Peyer's patch (tissue), 4 donors: Measurements from ENCODE around the gene NCKAP5. TPM values are rescaled to one million over a fixed set of nuclear protein-coding genes. Genes with fewer than 3 reads are reported as not detected.

Source experiments
- DNase-seq, 3 donors: peaks; one replicate each; pipeline ENCODE4 v3.0.0-alpha.2; 2017 to 2019
- H3K27ac ChIP-seq, 4 donors: fragments of 200-600 bp; sonication (generic); one replicate each; pipeline ENCODE4 v1.5.1; 2016 to 2019
- H3K27me3 ChIP-seq, 2 donors: fragments of 200-600 bp; sonication (generic); one replicate each; pipeline ENCODE4 v1.5.1; 2019
- H3K36me3 ChIP-seq, 3 donors: fragments of 200-600 bp; sonication (generic); one replicate each; pipeline ENCODE4 v1.5.1; 2016 to 2019
- H3K4me1 ChIP-seq, 4 donors: fragments of 200-600 bp; sonication (generic); one replicate each; pipeline ENCODE4 v1.5.1; 2016 to 2019
- H3K4me3 ChIP-seq, 4 donors: fragments of 200-600 bp; sonication (generic); 1 replicate in 3 of 4; 2 replicates in 1 of 4; pipeline ENCODE4 v1.5.1; 2016 to 2019; ENCODE audit warnings: mild to moderate bottlenecking in 1 of 4
- H3K9me3 ChIP-seq, 4 donors: fragments of 200-600 bp; sonication (generic); one replicate each; pipeline ENCODE4 v1.5.1; 2016 to 2019; ENCODE audit warnings: mild to moderate bottlenecking in 1 of 4
- POLR2A ChIP-seq, 2 donors: fragments of 450-650 bp; IDR thresholded peaks; one replicate each; pipeline ENCODE4 v1.5.1; 2017; ENCODE audit warnings: antibody characterized with exemption in 2 of 2, mild to moderate bottlenecking in 2 of 2, moderate library complexity in 2 of 2
- total RNA-seq, 4 donors: library from RNA; depleted of rRNA; stranded (reverse); fragments of >200 nt; gene quantifications; one replicate each; pipeline ENCODE4 v1.1.0, GENCODE V29; 2016
- TF ChIP-seq, protein P1 (sequence below), 6 experiments: fragments of 450-650 bp in 4 of 6; fragments of 200-600 bp in 2 of 6; sonication (generic) in 1 of 6; IDR thresholded peaks; one replicate each; pipeline ENCODE4 v1.5.1; 2017 to 2019; ENCODE audit warnings: antibody characterized with exemption in 6 of 6, mild to moderate bottlenecking in 3 of 6, moderate library complexity in 1 of 6

NCKAP5 gene
- total RNA-seq, 4 donors from 2014 or later: 9.1 to 28.5 (median 22.5) TPM

DNA sequence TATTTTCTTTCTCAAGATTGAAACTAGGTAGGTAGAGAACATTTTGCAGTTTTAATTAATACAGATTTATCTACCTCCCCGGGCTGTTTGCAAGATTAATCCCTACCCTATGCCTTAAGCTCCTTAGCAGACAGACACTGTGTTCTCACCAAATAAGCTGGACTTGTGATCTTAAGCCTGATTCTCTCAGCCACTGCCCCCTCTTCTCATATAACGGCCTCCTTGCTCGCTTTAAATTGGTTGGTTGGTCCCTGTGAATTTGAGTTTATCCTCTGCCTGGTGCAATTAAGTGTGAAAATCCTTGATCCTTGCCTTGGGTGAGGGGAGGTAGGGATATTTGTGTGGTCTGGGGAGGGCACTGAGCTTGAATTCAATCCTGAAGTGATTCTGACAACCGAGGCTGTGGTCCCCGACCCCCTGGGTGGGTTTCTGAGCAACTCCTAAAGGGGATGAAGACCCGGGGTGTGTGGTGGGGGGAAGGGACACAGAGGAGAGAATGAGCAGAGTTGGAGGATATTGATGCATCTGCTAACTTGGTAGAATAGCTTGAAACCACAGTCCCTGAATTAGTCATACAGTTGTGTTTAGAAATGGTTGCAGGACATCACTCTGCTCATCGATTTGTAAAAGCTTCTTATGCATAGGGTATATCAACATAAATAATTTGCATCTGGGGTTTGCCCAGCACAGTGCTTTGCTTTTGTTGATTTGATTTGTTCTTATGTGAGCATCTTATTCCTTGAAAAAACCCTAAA is 36.9 kb upstream of the NCKAP5 start:
- Histone ChIP-seq H3K4me1 (no peaks in the 10 kb centered on the region), H3K36me3 (no peaks in the 10 kb centered on the region), H3K4me3 (no peak overlapping the region)

DNA sequence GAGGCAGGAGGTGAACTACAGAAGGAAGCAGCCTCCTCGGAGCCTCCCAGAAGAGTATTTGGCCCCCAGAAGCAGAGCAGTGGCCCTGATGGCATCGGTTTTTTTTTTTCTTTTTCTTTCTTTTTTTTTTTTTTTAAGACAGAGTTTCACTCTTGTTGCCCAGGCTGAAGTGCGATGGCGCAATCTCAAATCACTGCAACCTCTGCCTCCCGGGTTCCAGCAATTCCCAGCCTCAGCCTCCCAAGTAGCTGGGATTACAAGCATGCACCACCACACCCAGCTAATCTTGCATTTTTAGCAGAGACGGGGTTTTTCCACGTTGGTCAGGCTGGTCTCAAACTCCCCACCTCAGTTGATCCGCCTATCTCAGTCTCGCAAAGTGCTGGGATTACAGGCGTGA is 34.8 kb upstream of the NCKAP5 start:
- no peaks in the 10 kb centered on the region for H3K36me3 ChIP-seq
- H3K9me3 ChIP-seq: no peaks in the 10 kb centered on the region
- no peak overlapping the region for H3K4me3 ChIP-seq
- no peak overlapping the region for H3K27ac ChIP-seq
- DNase-seq: no peak
- no peaks in the 10 kb centered on the region for H3K27me3 ChIP-seq
- H3K4me1 ChIP-seq: no peaks in the 10 kb centered on the region
- TF ChIP-seq POLR2A (IDR thresholded peaks at IDR 0.05): no peak
- TF ChIP-seq, protein P1, sequence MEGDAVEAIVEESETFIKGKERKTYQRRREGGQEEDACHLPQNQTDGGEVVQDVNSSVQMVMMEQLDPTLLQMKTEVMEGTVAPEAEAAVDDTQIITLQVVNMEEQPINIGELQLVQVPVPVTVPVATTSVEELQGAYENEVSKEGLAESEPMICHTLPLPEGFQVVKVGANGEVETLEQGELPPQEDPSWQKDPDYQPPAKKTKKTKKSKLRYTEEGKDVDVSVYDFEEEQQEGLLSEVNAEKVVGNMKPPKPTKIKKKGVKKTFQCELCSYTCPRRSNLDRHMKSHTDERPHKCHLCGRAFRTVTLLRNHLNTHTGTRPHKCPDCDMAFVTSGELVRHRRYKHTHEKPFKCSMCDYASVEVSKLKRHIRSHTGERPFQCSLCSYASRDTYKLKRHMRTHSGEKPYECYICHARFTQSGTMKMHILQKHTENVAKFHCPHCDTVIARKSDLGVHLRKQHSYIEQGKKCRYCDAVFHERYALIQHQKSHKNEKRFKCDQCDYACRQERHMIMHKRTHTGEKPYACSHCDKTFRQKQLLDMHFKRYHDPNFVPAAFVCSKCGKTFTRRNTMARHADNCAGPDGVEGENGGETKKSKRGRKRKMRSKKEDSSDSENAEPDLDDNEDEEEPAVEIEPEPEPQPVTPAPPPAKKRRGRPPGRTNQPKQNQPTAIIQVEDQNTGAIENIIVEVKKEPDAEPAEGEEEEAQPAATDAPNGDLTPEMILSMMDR (IDR thresholded peaks at IDR 0.05): no peak

More for the DNA sequence above, 36.9 kb upstream of the NCKAP5 start:
- Histone ChIP-seq H3K27ac (no peak overlapping the region), H3K9me3 (no peaks in the 10 kb centered on the region), H3K27me3 (no peaks in the 10 kb centered on the region)
- no peak for DNase-seq
- no peak for TF ChIP-seq POLR2A (IDR thresholded peaks at IDR 0.05)
- TF ChIP-seq, protein P1 (IDR thresholded peaks at IDR 0.05): no peak

DNA sequence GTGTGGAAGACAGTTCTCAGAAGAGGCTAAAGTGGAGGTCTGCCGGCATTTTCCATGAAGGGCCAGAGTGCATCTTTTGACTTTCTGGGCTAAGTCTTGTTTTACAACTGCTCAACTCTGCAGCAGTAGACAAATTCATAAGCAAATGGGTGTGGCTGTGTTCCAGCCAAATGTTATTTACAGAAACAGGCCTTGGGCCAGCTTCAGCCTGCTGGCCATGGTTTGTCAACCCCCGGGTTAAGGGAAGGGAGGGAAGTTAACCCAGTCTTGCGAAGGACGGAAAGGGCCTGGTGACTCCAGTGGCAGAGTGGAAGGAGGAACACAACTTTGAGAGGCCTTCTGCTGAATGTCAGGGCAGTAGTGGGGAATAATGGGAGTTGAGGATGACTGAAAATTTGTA is 34.3 kb upstream of the NCKAP5 start:
- Histone ChIP-seq H3K9me3 (no peaks in the 10 kb centered on the region), H3K4me3 (no peak overlapping the region), H3K36me3 (no peaks in the 10 kb centered on the region), H3K27ac (no peak overlapping the region), H3K27me3 (no peaks in the 10 kb centered on the region), H3K4me1 (no peaks in the 10 kb centered on the region)
- TF ChIP-seq, protein P1 (IDR thresholded peaks at IDR 0.05): no peak
- TF ChIP-seq POLR2A (IDR thresholded peaks at IDR 0.05): no peak
- no peak for DNase-seq

DNA sequence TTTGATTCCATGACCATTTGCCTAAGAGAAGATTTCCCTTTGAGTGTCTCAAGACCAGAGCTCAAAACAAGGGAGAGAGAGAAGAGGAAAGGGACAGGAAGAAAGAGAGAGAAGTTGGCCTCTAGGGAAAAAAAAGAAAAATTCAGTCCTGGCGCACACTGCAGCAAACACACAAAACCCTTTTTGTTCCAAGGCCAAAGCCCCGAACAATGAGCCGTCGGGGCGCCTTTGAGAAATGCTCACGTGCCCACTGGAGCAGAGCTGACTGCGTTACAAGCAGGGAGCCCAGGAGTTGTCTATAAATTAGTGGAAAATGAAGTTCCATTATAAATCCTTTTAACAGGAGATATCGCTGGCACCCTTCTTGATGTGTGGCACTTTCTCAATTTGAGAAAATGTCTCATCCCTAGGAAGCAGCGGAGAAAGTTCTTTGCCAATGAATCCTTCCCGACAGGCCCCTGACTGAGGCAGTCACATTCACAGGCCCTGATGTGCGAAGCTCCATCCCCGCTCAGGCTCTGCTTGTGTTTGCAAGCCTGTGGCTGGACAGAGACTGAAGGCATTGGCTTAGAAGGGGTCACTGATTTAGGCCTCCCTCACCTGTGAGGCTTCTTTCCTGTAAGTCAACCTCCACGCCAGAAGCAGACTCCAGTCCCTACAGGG is 32.1 kb upstream of the NCKAP5 start:
- H3K4me3 ChIP-seq: no peak overlapping the region
- no peak overlapping the region for H3K27ac ChIP-seq
- no peaks in the 10 kb centered on the region for H3K9me3 ChIP-seq
- H3K27me3 ChIP-seq: no peaks in the 10 kb centered on the region
- no peaks in the 10 kb centered on the region for H3K4me1 ChIP-seq
- DNase-seq: no peak
- H3K36me3 ChIP-seq: no peaks in the 10 kb centered on the region
- TF ChIP-seq POLR2A (IDR thresholded peaks at IDR 0.05): no peak
- TF ChIP-seq, protein P1 (IDR thresholded peaks at IDR 0.05): no peak

DNA sequence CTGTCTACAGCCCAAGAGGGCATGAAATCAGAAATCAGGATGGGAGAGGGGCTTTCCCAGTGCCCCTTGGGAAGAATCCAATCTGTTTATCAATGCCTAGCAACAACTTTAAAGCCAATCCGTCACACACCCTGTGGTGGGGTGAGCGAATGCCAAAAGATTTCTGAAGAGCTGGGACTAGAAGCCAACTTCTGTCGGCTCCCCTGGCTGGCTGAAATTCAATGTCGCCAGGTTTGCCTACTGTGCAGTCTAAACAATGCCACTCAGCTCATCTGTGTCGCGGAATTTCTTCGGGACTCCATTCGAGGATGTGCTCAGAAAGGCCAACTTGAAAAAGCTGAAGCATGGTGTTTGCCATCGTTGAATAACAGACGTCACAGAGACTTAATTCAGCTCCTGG is 31.5 kb upstream of the NCKAP5 start:
- no peaks in the 10 kb centered on the region for H3K27me3 ChIP-seq
- no peak for DNase-seq
- TF ChIP-seq, protein P1 (IDR thresholded peaks at IDR 0.05): no peak
- TF ChIP-seq POLR2A (IDR thresholded peaks at IDR 0.05): no peak
- H3K4me1 ChIP-seq: no peaks in the 10 kb centered on the region
- H3K27ac ChIP-seq: no peak overlapping the region
- H3K4me3 ChIP-seq: no peak overlapping the region
- no peaks in the 10 kb centered on the region for H3K9me3 ChIP-seq
- no peaks in the 10 kb centered on the region for H3K36me3 ChIP-seq
